GM18909 (cell line): ENCODE measurements around the gene TM9SF3.
"Not testable (repeated sequence)": the region's sequence is repeated elsewhere in the genome, so short reads cannot be mapped to it uniquely, and the experiment has no call there.

ENCODE experiments used
- ATAC-seq: cut with Tn5 transposase; IDR thresholded peaks from one replicate; pipeline ENCODE4 v1.9.1; 2021; ENCODE audit warnings: mild to moderate bottlenecking; ENCODE audit not compliant: unreplicated experiment, poor library complexity

The TM9SF3 gene

GRCh38 chr10:96570983-96571964 lies 15.5 kb downstream of the TM9SF3 start:
- no peak for ATAC-seq

GRCh38 chr10:96570511-96570910 lies 16.3 kb downstream of the TM9SF3 start:
- no peak for ATAC-seq

- no peak for ATAC-seq
Observed at GRCh38 chr10:96568402-96568801, 18.4 kb downstream of the TM9SF3 start.

GRCh38 chr10:96565774-96566173 lies 21.0 kb downstream of the TM9SF3 start:
- ATAC-seq, result no peak

- no peak for ATAC-seq
Observed at GRCh38 chr10:96560966-96561887, 25.6 kb downstream of the TM9SF3 start.

GRCh38 chr10:96560489-96560888 lies 26.3 kb downstream of the TM9SF3 start:
- no peak for ATAC-seq

- no peak for ATAC-seq
Observed at GRCh38 chr10:96556003-96556402, 30.8 kb downstream of the TM9SF3 start.

- ATAC-seq, result no peak
Observed at GRCh38 chr10:96555330-96555729, 31.5 kb downstream of the TM9SF3 start.

- no peak for ATAC-seq
Observed at GRCh38 chr10:96548589-96548988, 38.2 kb downstream of the TM9SF3 start.

GRCh38 chr10:96545558-96545957 lies 41.3 kb downstream of the TM9SF3 start:
- ATAC-seq, result not testable (repeated sequence)

- ATAC-seq, result no peak
Observed at GRCh38 chr10:96541921-96542320, 44.9 kb downstream of the TM9SF3 start.

GRCh38 chr10:96540240-96540639 lies 46.6 kb downstream of the TM9SF3 start:
- no peak for ATAC-seq

GRCh38 chr10:96538683-96539082 lies 48.1 kb downstream of the TM9SF3 start:
- ATAC-seq, result no peak

GRCh38 chr10:96536129-96536528 lies 50.7 kb downstream of the TM9SF3 start:
- no peak for ATAC-seq

- no peak for ATAC-seq
Observed at GRCh38 chr10:96532523-96532922, 54.3 kb downstream of the TM9SF3 start.

- ATAC-seq, result no peak
Observed at GRCh38 chr10:96529634-96530279, 57.1 kb downstream of the TM9SF3 start.

- no peak for ATAC-seq
Observed at GRCh38 chr10:96524741-96525140, 62.1 kb downstream of the TM9SF3 start.

- no peak for ATAC-seq
Observed at GRCh38 chr10:96517284-96517683, 69.5 kb downstream of the TM9SF3 start.

- ATAC-seq, result no peak
Observed at GRCh38 chr10:96516337-96516736, 70.5 kb downstream of the TM9SF3 start.
